ENCODE data around the gene FBXW10B.
A peak's percentile ranks its signal among the peaks of the same experiment; 100 is the strongest.
"Not testable (repeated sequence)": the region's sequence is repeated elsewhere in the genome, so short reads cannot be mapped to it uniquely, and the experiment has no call there.

The FBXW10B gene, protein sequence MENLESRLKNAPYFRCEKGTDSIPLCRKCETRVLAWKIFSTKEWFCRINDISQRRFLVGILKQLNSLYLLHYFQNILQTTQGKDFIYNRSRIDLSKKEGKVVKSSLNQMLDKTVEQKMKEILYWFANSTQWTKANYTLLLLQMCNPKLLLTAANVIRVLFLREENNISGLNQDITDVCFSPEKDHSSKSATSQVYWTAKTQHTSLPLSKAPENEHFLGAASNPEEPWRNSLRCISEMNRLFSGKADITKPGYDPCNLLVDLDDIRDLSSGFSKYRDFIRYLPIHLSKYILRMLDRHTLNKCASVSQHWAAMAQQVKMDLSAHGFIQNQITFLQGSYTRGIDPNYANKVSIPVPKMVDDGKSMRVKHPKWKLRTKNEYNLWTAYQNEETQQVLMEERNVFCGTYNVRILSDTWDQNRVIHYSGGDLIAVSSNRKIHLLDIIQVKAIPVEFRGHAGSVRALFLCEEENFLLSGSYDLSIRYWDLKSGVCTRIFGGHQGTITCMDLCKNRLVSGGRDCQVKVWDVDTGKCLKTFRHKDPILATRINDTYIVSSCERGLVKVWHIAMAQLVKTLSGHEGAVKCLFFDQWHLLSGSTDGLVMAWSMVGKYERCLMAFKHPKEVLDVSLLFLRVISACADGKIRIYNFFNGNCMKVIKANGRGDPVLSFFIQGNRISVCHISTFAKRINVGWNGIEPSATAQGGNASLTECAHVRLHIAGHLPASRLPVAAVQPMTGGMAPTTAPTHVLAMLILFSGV

DNA sequence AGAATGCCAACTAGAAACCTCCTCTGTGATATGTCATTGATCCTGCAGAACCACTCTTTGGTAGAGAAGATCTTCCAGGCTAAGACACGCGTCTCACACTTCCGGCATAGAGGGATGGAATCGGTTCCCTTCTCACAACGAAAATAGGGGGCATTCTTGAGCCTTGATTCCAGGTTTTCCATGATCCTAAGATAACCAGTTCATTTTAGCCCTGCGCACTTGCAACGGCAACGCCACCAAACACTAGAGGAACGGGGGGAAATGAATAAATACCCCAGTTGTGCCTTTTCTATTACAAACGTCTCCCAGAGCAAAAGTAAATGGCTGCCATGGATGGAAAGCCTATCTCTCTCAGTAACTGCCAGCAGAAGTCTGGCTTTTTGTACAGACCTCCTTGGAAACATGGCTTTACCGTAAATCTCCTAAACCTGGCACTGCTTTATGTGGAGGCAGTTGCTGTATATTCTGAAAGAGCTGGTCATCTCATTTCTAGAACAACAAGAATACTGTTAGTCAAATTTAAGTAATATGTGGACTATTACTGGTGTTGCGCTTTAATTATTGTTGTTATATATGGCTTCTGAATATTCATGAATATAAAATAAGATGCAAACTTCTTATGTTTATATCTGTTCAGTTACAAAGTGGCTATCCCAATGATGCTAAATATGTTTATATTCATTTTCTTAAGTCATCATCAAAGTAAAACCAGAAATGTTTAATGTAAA lies at the start of gene FBXW10B:
FBXW10B (minus strand) TSS at position 374 of the 728 bp plus-strand sequence; CDS start at position 182, 192 bp downstream.
- not testable (repeated sequence) for DNase-seq

GRCh38 chr17:15663691-15664090 lies 44.2 kb upstream of the FBXW10B start:
- DNase-seq: no peak

DNA sequence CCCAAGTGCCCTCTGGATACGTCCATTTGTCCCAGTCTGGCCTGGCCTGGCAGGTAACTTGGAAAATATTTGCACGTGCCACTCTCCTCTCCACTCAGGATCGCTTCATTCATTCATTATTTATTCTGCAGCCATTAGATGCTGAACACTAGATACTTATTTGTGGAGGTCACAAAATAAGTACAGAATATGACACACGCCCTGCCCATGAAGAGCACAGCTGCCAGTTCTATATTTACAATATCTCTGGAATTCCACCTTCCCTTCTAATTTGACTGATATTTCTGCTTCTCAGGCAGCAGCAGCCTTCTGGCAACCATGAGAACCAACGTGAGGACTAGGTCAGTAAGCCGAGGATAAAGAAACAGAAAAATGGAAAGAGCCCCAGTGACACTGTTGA lies 43.7 kb upstream of the FBXW10B start:
- DNase-seq: no peak

DNA sequence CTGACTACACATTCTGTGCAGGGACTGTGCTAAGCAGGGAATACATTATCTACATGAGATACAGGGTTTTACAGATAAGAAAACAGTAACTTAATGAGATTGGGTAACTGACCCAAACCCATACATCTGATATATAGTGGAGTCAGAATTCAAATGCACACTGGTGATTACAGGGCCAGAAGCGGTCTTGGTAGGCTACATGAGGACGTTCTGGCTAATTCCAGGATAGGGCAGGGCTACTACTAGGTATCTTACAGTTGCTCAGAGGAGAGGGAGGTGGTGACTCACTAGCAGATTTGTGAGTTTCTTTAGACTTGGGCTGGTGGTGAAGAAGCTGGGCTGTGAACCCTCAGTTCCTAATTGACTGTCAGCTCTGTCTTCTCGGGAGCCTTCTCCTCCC lies 43.2 kb upstream of the FBXW10B start:
- DNase-seq: no peak

GRCh38 chr17:15660077-15660476 lies 40.6 kb upstream of the FBXW10B start:
- no peak for DNase-seq

GRCh38 chr17:15659663-15660062 lies 40.2 kb upstream of the FBXW10B start:
- DNase-seq: no peak

- no peak for DNase-seq
Measured at GRCh38 chr17:15659236-15659635, 39.7 kb upstream of the FBXW10B start.

- DNase-seq: no peak
Measured at GRCh38 chr17:15658296-15658695, 38.8 kb upstream of the FBXW10B start.

GRCh38 chr17:15657868-15658267 lies 38.4 kb upstream of the FBXW10B start:
- no peak for DNase-seq

GRCh38 chr17:15654886-15655561 lies 35.5 kb upstream of the FBXW10B start:
- no peak for DNase-seq

DNA sequence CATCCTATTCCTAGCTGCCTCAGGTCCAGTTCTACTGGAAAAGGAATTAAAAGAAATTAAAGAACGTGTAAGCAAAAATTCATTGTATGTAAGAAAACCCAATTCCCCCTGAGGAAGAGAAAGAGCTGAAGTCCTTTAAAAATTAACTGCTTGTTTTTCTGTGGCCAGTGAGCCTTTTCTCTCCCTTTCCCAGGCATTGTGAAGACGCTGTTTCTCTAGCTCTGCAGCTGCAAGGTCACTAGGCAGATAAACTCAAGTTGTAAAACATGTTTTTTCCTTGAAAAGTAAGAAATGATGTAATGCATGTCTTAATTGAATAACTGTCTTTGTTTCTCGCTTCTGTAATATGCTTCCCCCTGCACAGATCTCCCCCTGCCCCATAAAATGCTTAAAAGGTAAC lies 34.9 kb upstream of the FBXW10B start:
- DNase-seq: not testable (repeated sequence)

GRCh38 chr17:15652960-15653359 lies 33.5 kb upstream of the FBXW10B start:
- DNase-seq: no peak

- DNase-seq: peak; percentile 77
Measured at GRCh38 chr17:15651583-15652110, 32.1 kb upstream of the FBXW10B start.

DNA sequence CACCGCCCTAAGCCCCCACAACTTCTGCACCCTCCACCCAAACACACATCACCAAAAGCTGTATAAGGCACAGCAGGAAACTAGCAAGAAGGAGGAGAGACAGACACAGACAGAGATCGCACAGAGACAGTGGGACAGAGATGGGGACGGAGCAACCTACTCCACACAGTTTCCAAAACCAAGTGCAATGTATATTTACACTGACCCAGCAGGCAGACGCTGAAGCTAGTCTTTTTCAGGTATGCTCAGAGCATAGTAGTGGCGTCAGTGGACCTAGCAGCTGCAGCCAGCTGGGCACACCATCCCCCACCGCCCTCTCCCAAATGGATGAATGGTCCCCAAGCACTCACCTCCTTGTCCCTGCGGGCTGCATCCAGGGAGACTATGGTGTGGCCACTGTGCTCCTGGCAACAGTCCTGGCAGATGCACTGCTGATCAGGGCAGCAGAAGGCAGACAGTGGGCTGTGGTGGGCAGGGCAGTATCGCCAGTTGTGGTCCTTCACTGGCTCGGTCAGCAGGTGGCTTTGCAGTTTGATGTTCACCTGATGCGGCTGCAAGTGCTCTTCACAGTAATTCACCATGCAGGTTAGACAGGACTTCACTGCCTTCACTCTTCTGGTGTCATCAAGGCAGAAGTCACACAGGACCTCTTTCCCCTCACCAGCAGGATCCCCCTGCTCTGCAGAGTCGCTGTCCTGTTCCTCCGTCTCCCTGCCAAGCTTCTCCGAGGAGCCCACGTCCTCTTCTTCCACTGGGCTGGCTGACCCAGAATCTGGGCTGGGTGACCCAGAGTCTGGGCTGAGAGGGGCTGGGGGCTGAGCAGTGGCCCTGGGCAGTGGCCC lies 31.5 kb upstream of the FBXW10B start:
- DNase-seq: no peak

DNA sequence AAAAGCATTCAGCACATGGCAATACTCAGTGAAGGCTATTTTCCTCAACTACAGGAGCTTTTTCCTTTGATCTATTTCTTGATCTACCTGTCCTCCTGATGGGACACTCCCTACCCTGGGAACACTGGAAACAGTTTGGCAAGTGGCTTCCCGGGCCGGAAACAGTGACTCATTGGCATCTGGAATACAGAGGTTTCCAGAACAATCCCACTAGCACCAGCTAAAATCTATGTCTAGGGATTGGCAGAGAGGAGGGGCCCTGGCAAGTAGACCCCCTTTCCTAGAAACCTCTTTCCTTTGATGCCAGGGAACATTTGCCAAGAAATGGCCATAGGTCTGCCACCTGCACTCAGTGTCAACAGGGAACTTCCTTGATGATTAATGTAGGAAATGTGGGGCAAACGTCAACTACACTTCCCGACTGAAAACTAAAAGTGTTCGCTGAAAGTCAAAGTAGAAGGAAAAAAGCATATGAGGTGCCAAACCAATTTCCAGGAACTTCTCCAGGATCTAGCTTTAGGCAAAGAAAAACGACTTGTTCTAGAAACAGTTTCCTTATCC lies 30.4 kb upstream of the FBXW10B start:
- no peak for DNase-seq

DNA sequence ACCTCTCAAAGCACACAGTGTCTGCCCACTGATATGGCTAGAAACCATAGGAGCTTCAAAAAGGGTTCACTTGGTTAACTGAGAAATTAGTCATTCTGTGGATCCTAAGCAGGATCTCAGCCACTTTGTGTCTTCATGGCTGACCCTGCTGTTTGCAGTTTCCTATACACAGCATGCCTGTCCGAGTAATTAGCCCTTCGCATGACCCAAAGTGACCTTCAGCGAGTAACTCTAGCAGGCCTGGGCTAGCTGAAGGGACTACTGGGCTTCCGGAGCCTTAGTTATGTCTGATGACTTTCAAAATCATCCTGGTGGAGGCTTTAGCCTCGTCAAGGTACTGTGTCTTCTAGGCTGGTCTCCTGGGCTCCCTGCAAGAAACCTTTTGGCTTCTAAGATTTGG lies 28.9 kb upstream of the FBXW10B start:
- no peak for DNase-seq

DNA sequence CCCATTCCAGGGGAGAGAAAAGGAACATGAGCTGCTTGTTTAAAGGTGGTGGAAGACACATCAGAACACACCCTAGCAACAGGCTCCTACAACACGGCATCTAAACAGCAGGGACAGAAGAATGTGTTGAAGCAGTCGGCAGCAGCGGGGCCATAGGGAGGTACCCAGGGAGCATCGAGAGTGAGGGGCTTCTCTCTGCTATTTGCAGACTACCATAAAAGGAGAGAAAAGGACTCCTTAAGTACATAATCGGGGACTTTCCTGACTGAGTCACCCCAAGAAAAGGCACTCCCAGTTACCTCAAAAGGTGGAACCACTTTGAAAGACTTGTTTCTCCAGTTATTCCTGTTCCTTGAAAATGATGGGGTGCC lies 26.4 kb upstream of the FBXW10B start:
- DNase-seq: not testable (repeated sequence)

- DNase-seq: not testable (repeated sequence)
Measured at GRCh38 chr17:15645099-15645941, 25.8 kb upstream of the FBXW10B start.

- DNase-seq: not testable (repeated sequence)
Measured at GRCh38 chr17:15642505-15643251, 23.2 kb upstream of the FBXW10B start.

DNA sequence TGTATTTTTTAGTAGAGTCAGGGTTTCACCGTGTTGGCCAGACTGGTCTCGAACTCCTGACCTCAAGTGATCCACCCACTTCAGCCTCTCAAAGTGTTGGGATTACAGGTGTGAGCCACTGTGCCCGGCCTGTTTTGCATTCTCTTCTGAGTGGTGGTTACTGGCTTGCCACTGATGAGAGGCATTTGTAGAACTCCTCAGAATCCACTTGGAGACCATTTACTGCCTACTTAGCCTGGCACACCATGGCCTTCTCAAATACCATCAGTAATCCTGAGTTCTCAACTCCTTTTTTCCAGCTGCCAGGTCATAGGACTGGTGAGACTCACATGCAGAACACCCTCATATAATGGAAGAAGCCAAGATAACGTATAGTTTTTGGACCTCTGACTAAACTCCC lies 22.5 kb upstream of the FBXW10B start:
- not testable (repeated sequence) for DNase-seq
